GM19468 (cell line): Measurements from ENCODE around the gene CCDC185.
"Not testable (repeated sequence)": the region's sequence is repeated elsewhere in the genome, so short reads cannot be mapped to it uniquely, and the experiment has no call there.

Experiments
- ATAC-seq: cut with Tn5 transposase; IDR thresholded peaks from one replicate; pipeline ENCODE4 v1.9.1; 2021; ENCODE audit warnings: mild to moderate bottlenecking, moderate library complexity, moderate number of reproducible peaks; ENCODE audit not compliant: unreplicated experiment; ENCODE audit errors: extremely low read depth

CCDC185 gene

GRCh38 chr1:223390618-223391017, 2.6 kb upstream of the CCDC185 start:
- no peak for ATAC-seq

GRCh38 chr1:223394242-223394641, 1.0 kb downstream of the CCDC185 start:
- ATAC-seq, result no peak

- no peak for ATAC-seq
Measured at GRCh38 chr1:223394706-223395105, 1.5 kb downstream of the CCDC185 start.

GRCh38 chr1:223399393-223399792, 6.2 kb downstream of the CCDC185 start:
- not testable (repeated sequence) for ATAC-seq

GRCh38 chr1:223401873-223402789, 8.9 kb downstream of the CCDC185 start:
- no peak for ATAC-seq

GRCh38 chr1:223402790-223403142, 9.6 kb downstream of the CCDC185 start:
- no peak for ATAC-seq

- no peak for ATAC-seq
Measured at GRCh38 chr1:223403184-223403815, 10.1 kb downstream of the CCDC185 start.

GRCh38 chr1:223405507-223405906, 12.3 kb downstream of the CCDC185 start:
- ATAC-seq, result no peak

- no peak for ATAC-seq
Measured at GRCh38 chr1:223410036-223410435, 16.8 kb downstream of the CCDC185 start.

- ATAC-seq, result no peak
Measured at GRCh38 chr1:223411309-223411708, 18.1 kb downstream of the CCDC185 start.

- no peak for ATAC-seq
Measured at GRCh38 chr1:223411710-223412109, 18.5 kb downstream of the CCDC185 start.

GRCh38 chr1:223413216-223413615, 20.0 kb downstream of the CCDC185 start:
- ATAC-seq, result no peak

- ATAC-seq, result no peak
Measured at GRCh38 chr1:223417444-223417843, 24.2 kb downstream of the CCDC185 start.

- no peak for ATAC-seq
Measured at GRCh38 chr1:223417903-223418663, 24.9 kb downstream of the CCDC185 start.

GRCh38 chr1:223419115-223419514, 25.9 kb downstream of the CCDC185 start:
- ATAC-seq, result no peak

- no peak for ATAC-seq
Measured at GRCh38 chr1:223419561-223419960, 26.3 kb downstream of the CCDC185 start.

- ATAC-seq, result no peak
Measured at GRCh38 chr1:223421025-223421424, 27.8 kb downstream of the CCDC185 start.

GRCh38 chr1:223421676-223422075, 28.5 kb downstream of the CCDC185 start:
- ATAC-seq, result no peak

GRCh38 chr1:223422911-223423310, 29.7 kb downstream of the CCDC185 start:
- no peak for ATAC-seq

GRCh38 chr1:223423641-223424233, 30.5 kb downstream of the CCDC185 start:
- no peak for ATAC-seq
